22Rv1 (cell line): Measurements from ENCODE around the gene MEX3A.

Source experiments
- ZFX ChIP-seq: fragments of 450-650 bp; IDR thresholded peaks from 2 replicates; pipeline ENCODE4 v1.6.1; 2017; ENCODE audit warnings: antibody characterized with exemption, borderline replicate concordance
- TF ChIP-seq, protein P1 (sequence below): fragments of 450-650 bp; IDR thresholded peaks from 2 replicates; pipeline ENCODE4 v1.5.1; 2017; ENCODE audit warnings: mild to moderate bottlenecking

DNA sequence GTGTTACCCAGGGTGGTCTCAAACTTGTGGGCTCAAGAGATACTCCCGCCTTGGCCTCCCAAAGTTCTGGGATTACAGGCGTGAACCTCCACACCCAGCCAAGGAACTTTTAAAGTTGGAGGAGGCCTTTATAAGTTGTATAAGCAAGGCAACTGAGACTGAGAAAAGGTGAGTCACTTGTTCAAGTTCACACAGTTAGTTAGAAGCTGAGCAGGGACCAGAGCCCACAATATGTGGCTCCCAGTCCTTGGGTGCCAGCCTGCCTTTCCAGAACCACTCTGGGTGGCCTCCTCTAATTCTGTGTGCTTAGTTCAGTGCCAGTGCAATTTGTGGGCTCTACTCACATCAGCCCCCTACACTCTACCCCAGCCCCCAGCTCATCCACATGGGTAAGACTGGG is 17.6 kb downstream of the MEX3A start:
- TF ChIP-seq, protein P1, sequence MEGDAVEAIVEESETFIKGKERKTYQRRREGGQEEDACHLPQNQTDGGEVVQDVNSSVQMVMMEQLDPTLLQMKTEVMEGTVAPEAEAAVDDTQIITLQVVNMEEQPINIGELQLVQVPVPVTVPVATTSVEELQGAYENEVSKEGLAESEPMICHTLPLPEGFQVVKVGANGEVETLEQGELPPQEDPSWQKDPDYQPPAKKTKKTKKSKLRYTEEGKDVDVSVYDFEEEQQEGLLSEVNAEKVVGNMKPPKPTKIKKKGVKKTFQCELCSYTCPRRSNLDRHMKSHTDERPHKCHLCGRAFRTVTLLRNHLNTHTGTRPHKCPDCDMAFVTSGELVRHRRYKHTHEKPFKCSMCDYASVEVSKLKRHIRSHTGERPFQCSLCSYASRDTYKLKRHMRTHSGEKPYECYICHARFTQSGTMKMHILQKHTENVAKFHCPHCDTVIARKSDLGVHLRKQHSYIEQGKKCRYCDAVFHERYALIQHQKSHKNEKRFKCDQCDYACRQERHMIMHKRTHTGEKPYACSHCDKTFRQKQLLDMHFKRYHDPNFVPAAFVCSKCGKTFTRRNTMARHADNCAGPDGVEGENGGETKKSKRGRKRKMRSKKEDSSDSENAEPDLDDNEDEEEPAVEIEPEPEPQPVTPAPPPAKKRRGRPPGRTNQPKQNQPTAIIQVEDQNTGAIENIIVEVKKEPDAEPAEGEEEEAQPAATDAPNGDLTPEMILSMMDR: no peak
- TF ChIP-seq ZFX: no peak
